ENCODE measurements around the gene C4BPA.

The C4BPA gene

DNA sequence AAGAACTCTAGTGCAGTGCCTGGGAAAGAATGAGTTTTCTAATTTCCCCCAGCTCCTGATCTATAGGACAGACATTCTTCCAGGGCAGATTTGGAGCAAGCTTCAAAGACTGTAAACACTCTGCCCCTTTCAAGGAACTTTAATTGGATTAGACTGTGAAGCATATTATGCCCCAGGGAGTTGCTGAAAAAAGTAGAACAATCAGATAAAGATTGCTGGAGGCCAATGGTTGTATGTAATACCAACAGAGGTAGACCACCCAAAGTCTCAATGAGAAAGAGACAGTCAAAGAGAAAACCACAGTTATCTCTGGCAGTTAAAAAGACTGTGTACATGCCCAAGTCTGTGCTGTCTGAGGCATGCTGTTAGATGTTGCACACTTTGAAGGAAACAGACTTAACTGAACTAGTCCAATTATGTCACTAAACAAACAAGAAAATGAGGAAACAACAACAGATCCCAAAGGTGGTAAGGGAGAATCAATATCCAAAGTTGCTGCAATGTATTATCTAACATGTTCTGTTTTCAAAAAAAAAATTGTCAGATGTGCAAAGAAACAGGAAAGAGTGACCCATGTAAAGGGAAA, 24.4 kb downstream of the C4BPA start:
- DNase-seq, result no peak

DNA sequence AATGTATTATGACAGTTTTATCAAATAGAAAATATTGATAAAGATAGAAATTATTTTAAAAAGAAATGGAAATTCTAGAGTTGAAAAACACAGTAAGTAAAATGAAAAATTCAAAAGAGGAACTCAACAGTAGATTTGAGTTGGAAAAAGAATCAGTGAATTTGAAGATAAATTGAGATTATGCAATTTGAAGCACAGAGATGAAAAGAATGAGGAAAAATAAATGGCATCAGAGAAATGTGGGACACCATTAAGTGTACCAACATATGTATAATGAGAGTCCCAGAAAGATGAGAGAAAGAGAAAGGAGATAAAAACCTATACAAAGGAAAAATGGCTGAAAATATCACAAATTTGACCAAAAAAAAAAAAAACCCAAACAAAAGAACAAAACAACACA, 25.0 kb downstream of the C4BPA start:
- no peak for DNase-seq

DNA sequence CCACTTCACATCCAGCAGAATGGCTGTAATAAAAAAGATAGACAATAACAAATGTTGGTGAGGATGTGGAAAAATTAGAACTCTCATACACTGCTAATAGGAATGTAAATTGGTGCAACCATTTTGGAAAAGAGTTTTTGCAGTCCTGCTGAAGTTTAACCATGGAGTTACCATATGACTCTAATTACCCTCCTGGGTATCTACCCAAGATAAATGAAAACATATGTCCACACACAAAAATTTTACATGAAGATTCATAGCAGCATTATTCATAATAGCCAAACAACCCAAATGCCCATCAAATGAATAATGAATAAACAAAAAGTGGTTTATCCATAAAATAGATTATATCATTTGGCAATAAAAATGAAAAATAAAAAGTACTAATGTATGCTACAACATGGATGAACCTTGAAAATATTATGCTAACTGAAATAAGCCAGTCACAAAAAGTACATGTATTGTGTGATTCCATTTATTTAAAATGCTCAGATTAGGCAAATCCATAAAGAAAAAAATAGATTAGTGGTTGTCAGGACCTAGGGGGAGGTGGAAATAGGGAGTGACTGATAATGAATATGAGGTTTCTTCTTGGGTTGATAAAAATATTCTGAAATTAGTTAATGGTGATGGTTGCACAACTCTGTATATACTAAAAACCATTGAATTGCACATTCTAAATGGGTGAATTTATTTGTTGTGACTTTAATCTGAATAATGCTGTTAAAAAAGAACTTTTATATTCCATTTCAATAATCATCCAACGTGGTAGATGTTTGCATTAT, 26.4 kb downstream of the C4BPA start:
- no peak for DNase-seq

DNA sequence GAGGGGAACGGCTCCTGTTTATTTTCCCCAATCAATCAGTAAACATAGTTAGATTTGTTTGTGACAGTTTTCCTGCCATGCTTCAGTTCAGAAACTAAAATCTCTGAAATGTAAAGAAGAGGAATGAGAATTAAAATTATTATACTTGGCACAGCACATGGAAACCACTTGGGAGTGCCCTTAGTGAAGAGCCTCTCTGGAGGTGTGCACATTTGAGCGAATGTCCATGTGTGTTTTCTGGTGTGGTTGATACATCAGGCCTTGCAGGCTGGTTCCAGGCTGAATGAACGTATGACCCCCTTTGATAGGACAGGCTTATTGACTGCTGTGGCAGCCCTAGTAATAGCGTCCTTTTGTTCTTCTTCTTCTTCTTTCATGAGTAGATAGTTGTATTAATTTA, 27.1 kb downstream of the C4BPA start:
- no peak for DNase-seq

DNA sequence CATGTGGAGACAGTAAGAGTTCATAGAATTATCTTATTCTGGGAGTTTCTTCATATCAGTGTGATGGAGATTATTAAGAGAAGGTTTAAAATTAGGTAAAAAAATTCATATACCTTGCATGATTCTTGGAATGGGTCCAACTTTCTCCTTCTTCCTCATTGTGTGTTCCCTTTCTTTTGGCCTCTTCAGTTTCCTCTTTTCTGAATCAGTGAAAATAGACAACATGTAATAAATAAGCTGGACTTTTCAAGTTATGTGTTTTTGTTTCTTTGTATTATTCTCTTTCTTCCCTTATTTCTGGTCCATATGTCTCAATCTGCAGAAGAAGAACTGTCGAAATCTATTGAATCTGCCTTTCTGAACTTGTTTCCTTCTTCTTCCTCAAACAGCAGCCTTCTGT, 30.5 kb downstream of the C4BPA start:
- no peak for DNase-seq

DNA sequence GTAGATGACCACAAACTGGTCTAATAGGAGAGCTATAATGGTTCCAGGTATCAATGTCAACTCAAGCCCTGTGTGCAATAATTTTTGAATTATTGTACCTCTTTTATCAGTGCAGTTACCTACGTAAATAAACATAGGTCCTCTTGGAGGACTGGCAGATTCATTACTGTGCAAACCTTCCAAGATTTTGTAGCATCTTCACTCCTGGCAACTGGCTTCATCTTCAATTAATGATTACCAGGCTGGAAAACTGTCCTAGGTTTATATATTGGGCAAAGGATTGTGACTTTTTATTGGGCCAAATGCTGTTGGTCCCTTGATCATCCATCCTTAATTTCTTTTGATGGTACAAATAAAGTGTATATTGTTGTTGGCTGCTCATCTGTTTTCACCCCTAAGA, 35.6 kb downstream of the C4BPA start:
- DNase-seq, result no peak

DNA sequence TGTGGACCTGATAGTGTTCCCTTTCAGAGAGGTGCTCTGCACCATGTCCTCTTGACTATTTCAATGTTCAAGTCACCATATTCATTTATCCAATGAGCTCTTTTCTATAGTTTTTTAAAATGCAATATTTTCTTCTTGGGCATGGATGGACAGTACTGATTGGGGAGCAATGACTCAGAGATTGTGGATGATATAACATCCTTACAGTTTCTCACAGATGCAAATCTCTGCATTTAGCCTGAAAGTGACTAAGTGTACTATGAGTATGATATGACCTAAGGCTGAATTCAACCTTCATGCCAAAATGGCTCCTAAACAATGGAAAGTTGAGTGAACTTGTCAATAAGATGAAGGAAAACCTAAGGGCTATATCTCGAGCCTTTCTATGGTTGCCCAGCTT, 36.5 kb downstream of the C4BPA start:
- DNase-seq, result no peak

DNA sequence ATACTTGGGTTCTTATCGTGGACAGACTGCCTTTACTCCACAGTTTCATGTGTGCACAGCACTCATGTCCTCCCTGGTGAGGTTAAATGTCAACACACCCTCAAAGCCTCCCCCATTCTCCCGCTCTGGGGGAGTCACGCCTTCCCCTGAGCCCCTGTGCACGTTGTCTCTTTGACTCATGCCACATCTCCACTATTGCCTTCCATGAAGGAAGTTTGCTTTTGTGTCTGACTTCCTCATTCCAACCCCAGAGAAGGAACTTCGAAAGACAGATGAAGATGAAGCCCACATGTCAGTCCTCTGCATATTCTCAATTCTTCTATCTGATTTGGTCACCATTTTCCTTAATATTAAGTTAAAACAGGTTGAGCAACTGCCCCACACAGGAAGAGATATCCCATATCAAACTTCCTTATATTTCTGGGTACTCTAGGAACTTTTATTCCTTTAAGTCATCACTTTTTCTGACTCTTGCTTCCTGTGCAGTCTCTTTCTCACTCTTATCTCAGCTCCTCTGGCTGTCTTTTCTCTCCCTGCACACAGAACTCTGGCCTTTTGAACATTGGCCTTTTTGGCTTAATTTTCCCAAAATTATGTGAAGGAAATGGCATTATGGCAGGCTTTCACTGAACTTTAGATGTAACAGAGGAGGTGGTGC, 41.5 kb downstream of the C4BPA start:
- no peak for DNase-seq

DNA sequence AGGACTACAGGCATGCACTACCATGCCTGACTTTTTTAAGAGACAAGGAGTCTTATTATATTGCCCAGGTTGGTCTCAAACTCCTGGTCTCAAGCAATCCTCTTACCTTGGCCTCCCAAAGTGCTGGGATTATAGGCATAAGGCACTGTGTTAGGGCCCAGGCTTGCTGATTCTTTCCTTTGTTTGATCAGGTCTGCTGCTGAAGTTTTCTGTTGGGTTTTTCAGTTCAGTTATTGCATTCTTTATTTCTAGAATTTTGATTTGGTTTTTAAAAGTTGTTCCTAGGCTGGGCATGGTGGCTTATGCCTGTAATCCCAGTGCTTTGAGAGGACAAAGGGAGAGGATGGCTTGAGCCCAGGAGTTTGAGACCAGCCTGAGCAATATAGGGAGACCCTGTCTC, 47.9 kb downstream of the C4BPA start:
- no peak for DNase-seq

DNA sequence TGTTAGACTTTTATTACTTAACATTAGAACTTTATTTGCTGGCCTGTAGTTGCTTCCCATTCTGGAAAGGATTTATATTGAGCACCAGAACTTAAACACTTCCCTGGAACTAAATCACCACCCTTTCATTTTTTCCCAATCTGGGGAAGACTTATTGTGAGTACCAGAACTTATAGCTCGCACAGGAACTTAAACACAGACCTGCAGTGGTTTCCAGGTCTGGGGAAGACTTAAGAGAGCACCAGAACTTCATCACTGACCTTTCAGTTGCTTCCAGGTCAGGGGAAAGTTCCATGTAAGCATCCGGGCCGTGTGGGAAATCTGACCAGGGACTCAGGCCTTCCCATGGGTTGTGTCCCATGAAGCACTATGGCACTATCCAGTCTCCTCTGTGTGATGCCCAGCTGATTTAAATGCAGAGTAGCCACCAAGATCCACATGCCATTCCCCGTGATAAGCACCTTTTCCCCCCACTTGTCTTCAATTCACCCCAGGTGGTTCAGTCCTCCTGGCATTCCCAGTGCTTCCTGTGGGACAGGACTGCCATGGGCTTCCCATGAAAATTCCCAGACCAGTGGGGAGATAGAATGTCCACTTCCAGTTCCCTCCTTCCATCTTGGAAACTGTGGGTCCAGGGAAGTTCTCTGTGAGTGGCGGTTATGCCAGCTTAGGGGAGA, 48.9 kb downstream of the C4BPA start:
- DNase-seq, result no peak

DNA sequence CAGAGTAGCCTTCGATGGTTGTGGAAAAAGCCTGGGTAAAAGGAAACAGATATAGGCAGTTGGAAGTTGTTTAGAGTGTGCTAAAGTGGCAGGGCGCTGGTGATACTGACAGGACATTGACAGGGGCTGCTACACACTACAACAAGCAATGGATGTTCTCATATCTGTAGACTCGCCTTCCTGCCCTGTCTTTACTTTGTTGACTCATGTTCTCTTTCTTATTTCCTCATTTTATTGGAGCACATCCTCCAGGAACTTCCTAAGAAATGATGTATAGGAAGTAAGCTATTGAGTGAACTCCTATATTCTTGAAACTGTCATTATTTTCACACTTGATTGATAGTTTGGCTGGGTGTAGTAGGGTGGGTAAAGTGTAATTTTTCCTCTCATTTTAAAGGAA, 51.0 kb downstream of the C4BPA start:
- no peak for DNase-seq

DNA sequence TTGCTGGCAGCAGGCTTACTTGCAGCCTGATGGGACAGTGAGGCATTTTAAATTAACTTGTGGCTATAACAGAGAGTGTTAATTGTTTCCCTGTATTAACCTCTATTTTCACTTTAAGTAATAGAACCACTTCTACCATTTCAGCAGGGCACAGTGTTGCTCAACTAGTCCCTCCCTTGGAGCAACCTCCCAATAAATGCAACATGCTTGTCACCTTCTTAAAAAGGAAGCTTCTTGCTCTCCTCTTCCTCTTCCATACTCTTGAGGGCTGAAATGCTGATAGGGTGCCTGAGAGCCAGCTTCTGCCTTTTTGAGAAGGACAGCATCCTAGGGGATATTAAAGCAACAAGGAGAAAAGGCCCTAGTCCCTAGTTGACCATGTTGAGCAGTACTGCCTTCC, 52.1 kb downstream of the C4BPA start:
- DNase-seq, result no peak

DNA sequence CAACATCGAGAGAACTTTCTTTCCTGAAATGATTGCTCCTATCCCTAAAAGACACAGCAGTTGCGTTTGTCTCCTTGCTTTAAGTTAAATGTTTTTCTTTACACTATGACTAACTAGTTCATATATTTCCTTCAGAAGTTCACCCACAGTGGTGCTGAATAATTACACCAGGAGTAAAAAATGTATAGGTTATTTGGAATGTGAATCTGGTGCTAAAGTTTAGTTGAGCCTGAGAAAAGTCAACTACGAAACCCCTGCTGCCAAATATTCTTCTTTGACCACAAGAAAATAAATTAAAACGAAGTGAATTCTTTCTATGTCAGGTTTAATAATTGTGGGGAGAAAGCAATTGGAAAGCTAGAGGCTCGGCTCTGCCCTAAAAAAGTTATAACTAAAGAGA, 52.8 kb downstream of the C4BPA start:
- no peak for DNase-seq

DNA sequence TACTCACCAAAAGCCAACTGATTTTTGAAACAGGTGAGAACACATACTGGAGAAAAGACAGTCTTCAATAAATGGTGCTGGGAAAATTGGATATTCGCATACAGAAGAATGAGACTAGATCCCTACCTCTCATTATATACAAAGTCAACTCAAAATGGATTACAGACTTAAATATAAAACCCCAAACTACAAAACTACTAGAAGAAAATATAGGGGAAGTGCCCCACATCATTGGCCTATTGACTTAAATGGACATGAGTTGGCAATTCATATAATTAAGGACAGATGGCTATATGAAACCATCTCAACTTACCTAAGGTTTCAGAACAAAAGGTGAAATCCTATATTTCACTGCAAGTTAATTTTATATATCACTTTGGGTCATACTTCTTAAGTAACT, 60.1 kb downstream of the C4BPA start:
- no peak for DNase-seq

DNA sequence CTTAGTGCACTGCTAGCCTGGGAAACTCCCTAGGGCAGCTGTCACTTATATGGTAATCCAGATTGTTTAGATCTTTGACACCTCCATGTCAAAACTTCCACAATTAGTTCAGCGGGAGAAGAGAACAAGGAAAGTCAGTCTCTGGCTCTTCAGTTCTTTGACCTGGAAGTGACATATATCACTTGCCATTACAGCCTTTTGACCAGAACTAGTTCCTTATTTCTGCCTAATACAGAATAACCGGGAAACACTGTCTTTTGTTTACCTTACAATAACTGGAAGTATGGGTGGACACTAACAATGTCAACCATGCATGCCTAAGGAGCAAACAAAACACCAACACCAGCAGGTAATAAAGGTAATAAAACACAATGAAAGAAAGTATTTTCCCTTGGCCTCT, 68.3 kb downstream of the C4BPA start:
- DNase-seq, result no peak

DNA sequence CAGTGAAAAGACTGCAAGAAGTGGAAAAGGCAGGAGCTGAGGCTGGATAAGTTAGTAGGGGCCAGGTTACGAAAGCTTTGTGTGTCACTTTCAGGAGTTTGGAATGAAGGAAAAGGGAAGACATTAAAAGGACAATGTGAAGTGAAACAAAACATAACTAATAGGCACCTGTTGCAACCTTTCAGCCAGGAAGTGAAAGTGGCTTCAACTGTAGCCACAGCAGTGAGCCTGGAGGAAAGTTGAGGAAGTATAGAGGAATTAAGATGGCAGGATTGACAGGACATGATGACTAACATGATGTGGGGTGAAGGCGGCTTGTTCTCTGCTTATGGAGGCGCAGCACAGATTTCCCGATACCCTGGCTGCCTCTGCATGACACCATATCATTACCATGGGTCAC, 68.9 kb downstream of the C4BPA start:
- no peak for DNase-seq

DNA sequence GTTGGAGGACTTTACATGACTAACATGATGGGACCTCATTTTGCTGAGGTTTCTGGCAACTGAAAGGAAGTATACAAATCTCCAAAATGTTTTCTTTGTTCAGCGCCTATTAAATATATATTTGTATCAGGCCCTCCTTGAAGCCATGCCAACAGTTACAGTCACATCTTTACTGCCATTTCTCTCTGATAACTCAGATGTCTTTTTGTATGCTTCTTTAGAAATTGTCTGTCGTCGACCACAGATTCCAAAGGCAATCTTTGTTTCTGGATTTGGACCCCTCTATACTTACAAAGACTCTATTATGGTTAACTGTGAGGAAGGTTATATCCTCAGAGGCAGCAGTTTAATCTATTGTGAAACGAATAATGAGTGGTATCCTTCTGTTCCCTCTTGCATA, 69.4 kb downstream of the C4BPA start:
- no peak for DNase-seq

DNA sequence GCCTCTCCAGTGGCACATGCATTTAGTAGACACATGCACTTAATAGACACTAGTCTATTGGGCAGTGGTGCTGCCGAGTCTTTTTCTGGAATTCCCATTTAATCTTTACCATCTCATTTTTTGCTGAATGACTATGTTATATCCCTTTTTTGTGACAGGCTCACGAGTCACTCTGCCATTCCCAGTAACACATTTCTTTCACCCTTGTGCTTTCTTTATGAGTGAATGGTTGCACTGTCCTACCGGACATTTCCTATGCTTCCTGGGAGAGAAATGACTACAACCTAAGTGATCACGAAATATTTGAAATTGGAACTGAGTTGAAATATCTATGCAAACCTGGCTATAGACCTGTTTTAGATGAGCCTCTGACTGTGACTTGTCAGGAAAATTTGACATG, 70.9 kb downstream of the C4BPA start:
- no peak for DNase-seq

DNA sequence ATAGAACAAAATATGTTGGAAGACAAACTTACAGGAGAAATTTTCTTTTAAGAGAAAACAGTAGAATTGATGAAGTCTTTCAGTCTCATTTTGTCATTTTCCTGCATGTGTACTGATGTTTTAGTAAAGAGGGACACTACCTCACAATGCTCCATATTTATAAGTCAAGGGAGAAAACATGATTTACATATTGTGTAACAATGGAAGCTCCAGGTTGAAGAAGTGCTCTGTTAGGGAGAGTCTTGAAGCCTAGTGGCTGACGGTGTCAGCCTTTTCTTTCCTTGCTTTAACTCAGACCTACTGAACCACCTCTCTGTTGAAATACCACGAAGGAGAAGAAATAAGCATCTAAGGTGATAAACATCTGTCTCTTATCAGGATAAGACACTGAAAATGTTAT, 75.0 kb downstream of the C4BPA start:
- DNase-seq, result no peak

DNA sequence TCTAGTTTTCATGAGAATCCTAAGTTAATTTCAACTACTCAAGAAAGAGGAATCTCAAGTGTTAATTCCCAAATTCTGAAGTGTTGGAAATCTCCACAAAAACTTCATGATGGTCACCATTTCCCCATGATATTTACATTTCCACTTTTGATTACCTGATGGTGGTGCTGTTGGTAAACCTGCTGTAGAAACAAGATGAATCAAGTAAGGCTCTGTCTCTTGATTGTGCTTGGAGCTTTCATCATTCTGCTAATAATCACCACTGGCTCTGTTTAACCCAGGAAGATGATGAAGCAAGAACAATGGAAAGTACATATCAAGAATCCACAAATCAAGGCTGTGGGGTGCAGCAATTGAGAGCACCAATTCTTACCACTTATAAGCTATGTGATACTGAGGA, 77.8 kb downstream of the C4BPA start:
- no peak for DNase-seq

DNA sequence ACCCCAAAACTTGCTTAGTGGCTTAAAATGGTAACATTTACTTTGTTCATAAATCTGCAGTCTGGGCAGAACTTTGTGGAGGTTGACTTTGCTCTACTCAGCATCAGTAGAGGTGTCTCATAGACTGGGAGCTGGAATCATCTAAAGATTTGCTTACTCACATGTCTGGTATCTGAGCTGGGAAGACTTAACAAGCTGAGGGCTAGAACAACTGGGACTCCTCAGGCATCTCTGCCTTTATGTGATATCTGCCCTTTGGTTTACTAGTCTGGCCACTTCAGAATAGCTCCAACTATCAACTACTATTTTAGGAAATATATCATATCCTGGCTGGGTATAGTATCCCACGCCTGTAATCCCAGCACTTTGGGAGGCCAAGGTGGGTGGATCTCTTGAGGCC, 82.5 kb downstream of the C4BPA start:
- DNase-seq, result no peak

DNA sequence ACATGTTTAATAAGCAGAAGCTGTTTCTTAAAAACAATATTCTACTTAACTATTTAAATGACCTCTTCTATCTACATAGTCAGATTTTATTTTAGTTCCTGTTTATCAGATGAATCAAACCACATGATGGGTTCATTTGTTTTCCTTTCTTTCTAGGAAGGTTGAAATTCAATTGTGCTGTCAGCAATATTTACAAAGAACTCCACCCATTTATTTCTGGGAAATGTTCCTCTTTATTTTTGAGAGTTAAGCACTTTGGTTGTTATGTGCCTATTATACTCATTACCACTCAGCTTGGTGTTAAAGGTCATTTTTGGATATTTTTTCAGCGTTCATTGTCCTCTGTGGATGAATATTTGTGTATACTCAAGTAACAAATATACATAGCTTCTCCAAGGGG, 84.9 kb downstream of the C4BPA start:
- DNase-seq, result no peak

DNA sequence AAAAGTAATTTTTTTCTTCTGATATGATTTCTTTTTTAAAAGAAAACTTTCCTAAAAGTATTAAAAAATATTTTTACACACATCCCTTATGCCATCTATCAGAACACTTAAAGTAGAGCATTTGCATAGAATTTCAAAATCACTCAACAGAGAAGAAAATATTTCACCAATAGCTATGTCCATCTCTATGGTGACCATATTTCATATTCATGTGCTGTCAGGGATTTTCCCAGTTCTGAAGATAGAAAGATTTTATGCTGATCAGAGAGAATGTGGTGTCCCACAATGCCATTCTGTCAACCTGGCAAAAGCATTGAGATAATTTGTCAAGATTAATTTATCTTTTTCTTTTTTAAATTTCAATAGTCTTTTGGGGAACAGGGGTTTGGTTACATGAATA, 87.0 kb downstream of the C4BPA start:
- no peak for DNase-seq

DNA sequence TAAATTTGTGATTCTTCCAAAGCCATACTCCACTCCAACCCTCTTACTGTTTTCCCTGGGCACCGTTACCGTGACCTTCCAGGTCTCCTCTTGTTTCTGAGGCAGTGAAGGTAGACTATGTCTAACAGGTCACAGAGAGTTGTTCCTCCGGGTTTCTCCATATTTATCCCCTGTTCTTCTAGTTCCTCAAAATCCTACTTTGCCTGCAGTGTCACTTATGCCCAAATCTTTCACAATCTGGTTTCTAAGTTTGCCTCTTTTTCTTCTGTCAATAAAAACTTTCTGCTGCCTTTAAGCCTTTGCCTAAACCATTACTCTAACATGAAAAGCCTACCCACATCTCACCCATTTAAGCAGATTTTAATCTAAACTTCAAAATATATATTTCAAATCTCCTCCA, 87.7 kb downstream of the C4BPA start:
- no peak for DNase-seq
